ENCODE data around the gene ERAS. TPM values are rescaled to one million over a fixed set of nuclear protein-coding genes. Genes with fewer than 3 reads are reported as not detected.

The ERAS gene
- total and polyA plus RNA-seq, 2 donors (not counting 3 experiments of a cell fraction or from before 2014, with no cell fraction given), result 0.14 TPM; not detected in 1

- no peak for TF ChIP-seq MAX (IDR thresholded peaks at IDR 0.05; ENCODE audit: insufficient read depth, insufficient read length)
- TF ChIP-seq MYC (IDR thresholded peaks at IDR 0.05; ENCODE audit: low read depth, low read length), result no peak
- TF ChIP-seq FOS (IDR thresholded peaks at IDR 0.05; ENCODE audit: borderline replicate concordance, insufficient read depth, low read length), result no peak
- no peak for TF ChIP-seq CTCF (IDR thresholded peaks at IDR 0.05; ENCODE audit: extremely low read depth in 1 of 2, insufficient read depth in 1 of 2, low read depth in 1 of 2, low read length in 2 of 2)
- TF ChIP-seq EZH2 (IDR thresholded peaks at IDR 0.05; ENCODE audit: borderline replicate concordance, low read depth, low read length, severe bottlenecking), result no peak
- no peak for TF ChIP-seq POLR2AphosphoS5 (IDR thresholded peaks at IDR 0.05; ENCODE audit: insufficient read depth, low read depth, low read length)
- no peak for TF ChIP-seq JUN (IDR thresholded peaks at IDR 0.05; ENCODE audit: borderline replicate concordance, insufficient read depth, insufficient read length, low read depth)
- no peak for TF ChIP-seq GATA2 (IDR thresholded peaks at IDR 0.05; ENCODE audit: insufficient read depth, insufficient read length, low read depth, low read length)
- H3K9me3 ChIP-seq (replicated peaks; ENCODE audit: control insufficient read depth, insufficient read depth, low read length), result no peaks in the 10 kb centered on the region
- intact Hi-C loops (cut with micrococcal nuclease) (no loop called here), dilution Hi-C loops (cut with MboI; ENCODE audit: extremely low pct_ligation_motif_present, low sequenced_read_pairs) (no loop called here)
- peak overlapping the region in 2 of 3 experiments; percentile 58 to 75 for H3K4me3 ChIP-seq (replicated peaks in 1 of 3; ENCODE audit: insufficient read depth in 1 of 3, low read depth in 1 of 3, low read length in 3 of 3)
- H3K9me1 ChIP-seq (replicated peaks; ENCODE audit: control insufficient read depth, extremely low read depth, insufficient read depth, low read length), result no peaks in the 10 kb centered on the region
- H3K27me3 ChIP-seq (ENCODE audit: control insufficient read depth in 2 of 2, insufficient read depth in 2 of 2, low read length in 2 of 2), result no peaks in the 10 kb centered on the region
- BruUV-seq (replicated peaks), result TSS peak; percentile 63
- FAIRE-seq (peak; percentile 43), DNase-seq (ENCODE audit: low read depth, low spot score) (peak; percentile 0)
- H3K4me2 ChIP-seq (ENCODE audit: insufficient read depth, low read length), result peak overlapping the region; percentile 45
- CTCF ChIA-PET, result no interaction called here
- H3K27ac ChIP-seq (ENCODE audit: insufficient read depth, low read depth, low read length), result peak overlapping the region; percentile 87
- no peaks in the 10 kb centered on the region for H3K36me3 ChIP-seq (ENCODE audit: control insufficient read depth in 2 of 2, extremely low read depth in 1 of 2, insufficient read depth in 2 of 2, low read length in 2 of 2)
- POLR2A ChIA-PET, result no interaction called here
- H3K79me2 ChIP-seq (ENCODE audit: control insufficient read depth, insufficient read depth, low read length), result no peaks in the 10 kb centered on the region
- peaks cover 4% of the 10 kb centered on the region for H3K4me1 ChIP-seq (ENCODE audit: control insufficient read depth, extremely low read depth, insufficient read depth, low read length)
- peak overlapping the region; percentile 40 for H2AFZ ChIP-seq (ENCODE audit: low read depth, low read length)
- peak overlapping the region; percentile 94 for H3K9ac ChIP-seq (replicated peaks; ENCODE audit: extremely low read depth, insufficient read depth, low read length)
- no peaks in the 10 kb centered on the region for H4K20me1 ChIP-seq (replicated peaks; ENCODE audit: control insufficient read depth, extremely low read depth, insufficient read depth, low read length)
These were observed 23.5 kb upstream of the ERAS start for GRCh38 chrX:48802905-48803200.

All from endothelial cell of umbilical vein (primary cell).